Adrenal gland (tissue), 12 donors: ENCODE results near the gene TP53AIP1. TPM values are rescaled to one million over a fixed set of nuclear protein-coding genes. Genes with fewer than 3 reads are reported as not detected.

ENCODE experiments used
- DNase-seq, 7 donors: peaks; one replicate each; pipeline ENCODE4 v3.0.0-alpha.2; 2019 to 2020
- H3K27ac ChIP-seq, 5 donors: fragments of 200-600 bp; sonication (generic) in 4 of 5; 1 replicate in 3 of 5; 2 replicates in 2 of 5; pipeline versions ENCODE4 v1.5.1 to v1.8.0; 2016 to 2020; ENCODE audit warnings: mild to moderate bottlenecking in 1 of 5
- H3K27me3 ChIP-seq: fragments of 200-600 bp; 2 replicates; pipeline ENCODE4 v1.8.0; 2021
- H3K36me3 ChIP-seq, 2 donors: fragments of 200-600 bp; replicated peaks in 1 of 2; 1 replicate in 1 of 2; 2 replicates in 1 of 2; pipeline versions ENCODE4 v1.5.1 to v1.8.0; 2018 to 2022
- H3K4me1 ChIP-seq, 2 donors: fragments of 200-600 bp; replicated peaks in 1 of 2; 1 replicate in 1 of 2; 2 replicates in 1 of 2; pipeline versions ENCODE4 v1.5.1 to v1.8.0; 2018 to 2021
- H3K4me3 ChIP-seq, 4 donors: fragments of 200-600 bp; sonication (generic) in 3 of 4; one replicate each; pipeline ENCODE4 v1.5.1; 2016 to 2018
- H3K9me3 ChIP-seq, 3 donors: fragments of 200-600 bp; sonication (generic) in 1 of 3; replicated peaks in 1 of 3; 1 replicate in 2 of 3; 2 replicates in 1 of 3; pipeline versions ENCODE4 v1.5.1 to v1.8.0; 2016 to 2021
- CTCF ChIP-seq, 6 experiments: fragments of 450-650 bp in 4 of 6; fragments of 200-600 bp in 2 of 6; sonication (generic) in 1 of 6; IDR thresholded peaks; 1 replicate in 5 of 6; 2 replicates in 1 of 6; pipeline versions ENCODE4 v1.5.1 to v1.8.0; 2016 to 2021; ENCODE audit warnings: antibody characterized with exemption in 6 of 6, mild to moderate bottlenecking in 2 of 6, moderate library complexity in 1 of 6
- POLR2A ChIP-seq, 2 donors: fragments of 450-650 bp; IDR thresholded peaks; one replicate each; pipeline ENCODE4 v1.6.1; 2017; ENCODE audit warnings: antibody characterized with exemption in 2 of 2, mild to moderate bottlenecking in 2 of 2, moderate library complexity in 1 of 2
- WGBS, 4 donors: extraction: QIAGEN DNeasy Blood & Tissue Kit in 2 of 4; methylation state at CpG; one replicate each; pipeline versions ENCODE4 v1.1.5 to v1.1.7; 2013 to 2017; 5-methylcytosine and 5-hydroxymethylcytosine counted together
- intact Hi-C, 2 donors: fragments of 100-400 bp; cut with DNase I; formaldehyde crosslinking; loops; one replicate each; pipeline versions ENCODE4 v1.14.1 to v1.15.0; 2022 to 2023
- polyA plus RNA-seq, 3 donors: library from polyadenylated mRNA; stranded (reverse); fragments of 200-250 nt in 2 of 3; fragments of 350-450 nt in 1 of 3; fragmentation: Illumina TruSeq in 1 of 3; extraction: RNeasy Lipid Tissue Mini Kit (QIAGEN cat#74804) in 1 of 3; gene quantifications; one replicate each; pipeline ENCODE4 v1.2.3, GENCODE V29; 2013 to 2014
- total RNA-seq, 9 donors: library from RNA; depleted of rRNA in 4 of 9; stranded (reverse); fragments of >200 nt in 4 of 9; fragments of 120-200 nt in 1 of 9; fragmentation: NEBNext Ultra II Directional in 1 of 9; extraction: Animal tissue kit (Norgen Biotek cat#: 25700) in 1 of 9; gene quantifications; one replicate each; pipeline versions ENCODE4 v1.1.0 to v1.2.4, GENCODE V29; 2013 to 2023
- donor health status: healthy with polysubstance abuse.
- donor health status: Bipolar disorder and iron deficiency.
- donor health status: DM: yes; HTN: yes; CAD: no.
- donor health status: DM: no; HTN: no; CAD: no.
- donor health status: DM: no; HTN: no; CAD: no.
- donor health status: DM: yes; HTN: yes; CAD: no.

The TP53AIP1 gene
- total and polyA plus RNA-seq, 12 donors: 0.11 to 1.7 (median 0.30) TPM; not detected in 2

- H3K4me3 ChIP-seq: no peak overlapping the region
- WGBS, 4 donors: 52 to 69% (median 55%) methylated on average over 4 of the region's 4 CpGs
- no peak for TF ChIP-seq CTCF (IDR thresholded peaks at IDR 0.05)
- no peak for TF ChIP-seq POLR2A (IDR thresholded peaks at IDR 0.05)
These were observed 22.8 kb upstream of the TP53AIP1 start for GRCh38 chr11:128965485-128965884.

GRCh38 chr11:128964463-128964930 is 21.8 kb upstream of the TP53AIP1 start:
- Histone ChIP-seq H3K4me1 (no peaks in the 10 kb centered on the region), H3K4me3 (no peak overlapping the region), H3K36me3 (no peaks in the 10 kb centered on the region), H3K27me3 (no peaks in the 10 kb centered on the region), H3K9me3 (no peaks in the 10 kb centered on the region), H3K27ac (no peak overlapping the region)
- DNase-seq: no peak
- 81 to 86% (median 82%) methylated on average over 7 of the region's 7 CpGs for WGBS, 4 donors
- TF ChIP-seq POLR2A (IDR thresholded peaks at IDR 0.05) (no peak), CTCF (IDR thresholded peaks at IDR 0.05) (no peak)
- intact Hi-C loops: no loop called here

More at GRCh38 chr11:128965485-128965884, 22.8 kb upstream of the TP53AIP1 start:
- Histone ChIP-seq H3K36me3 (peaks cover 0 to 9% of the 10 kb centered on the region in 2 donors), H3K4me1 (no peaks in the 10 kb centered on the region), H3K27me3 (no peaks in the 10 kb centered on the region), H3K9me3 (no peaks in the 10 kb centered on the region), H3K27ac (no peak overlapping the region)
- no peak for DNase-seq
- intact Hi-C loops: no loop called here

- Histone ChIP-seq H3K27ac (no peak overlapping the region), H3K4me3 (no peak overlapping the region), H3K9me3 (no peaks in the 10 kb centered on the region), H3K4me1 (no peaks in the 10 kb centered on the region), H3K27me3 (no peaks in the 10 kb centered on the region), H3K36me3 (no peaks in the 10 kb centered on the region)
- no peak for DNase-seq
- WGBS, 4 donors: 82 to 91% (median 86%) methylated on average over 3 of the region's 3 CpGs
- no peak for TF ChIP-seq POLR2A (IDR thresholded peaks at IDR 0.05)
- no peak for TF ChIP-seq CTCF (IDR thresholded peaks at IDR 0.05)
- intact Hi-C loops: no loop called here
These were observed 21.2 kb upstream of the TP53AIP1 start for GRCh38 chr11:128963744-128964325.

- H3K27ac ChIP-seq: no peak overlapping the region
- 93 to 96% (median 95%) methylated on average over 5 of the region's 5 CpGs for WGBS, 4 donors
These were observed 20.2 kb upstream of the TP53AIP1 start for GRCh38 chr11:128962896-128963295.

More at GRCh38 chr11:128962896-128963295, 20.2 kb upstream of the TP53AIP1 start:
- Histone ChIP-seq H3K4me1 (no peaks in the 10 kb centered on the region), H3K4me3 (no peak overlapping the region), H3K27me3 (no peaks in the 10 kb centered on the region), H3K9me3 (no peaks in the 10 kb centered on the region), H3K36me3 (no peaks in the 10 kb centered on the region)
- no peak for TF ChIP-seq CTCF (IDR thresholded peaks at IDR 0.05)
- TF ChIP-seq POLR2A (IDR thresholded peaks at IDR 0.05): no peak
- no peak for DNase-seq
- intact Hi-C loops: no loop called here
